A549 (cell line): ENCODE data around the gene NADSYN1.

Experiments
- TF ChIP-seq, protein P1 (sequence below): fragments of 450-650 bp; IDR thresholded peaks from 2 replicates; pipeline ENCODE4 v1.6.1; 2014; ENCODE audit warnings: antibody characterized with exemption
- TF ChIP-seq, protein P2 (sequence below): fragments of >200 bp; sonication (Bioruptor Twin); formaldehyde crosslinking; IDR thresholded peaks from 3 replicates; pipeline ENCODE4 v1.5.1; 2016

DNA sequence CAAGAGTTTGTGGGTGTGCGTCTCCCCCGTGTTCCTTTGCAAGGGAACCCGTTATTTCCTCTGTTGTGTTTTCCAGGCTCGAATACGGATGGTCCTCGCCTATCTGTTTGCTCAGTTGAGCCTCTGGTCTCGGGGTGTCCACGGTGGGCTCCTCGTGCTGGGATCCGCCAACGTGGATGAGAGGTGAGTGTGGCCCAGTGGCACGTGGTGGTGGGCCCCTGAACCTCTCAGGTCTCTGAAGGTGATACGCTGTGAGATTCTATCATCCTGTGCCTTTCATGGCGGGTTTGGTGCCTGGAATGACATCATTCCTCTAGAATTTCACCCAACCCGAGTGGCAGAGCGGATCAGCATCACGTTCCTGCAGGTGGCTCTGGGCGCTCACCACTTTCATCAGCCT lies 32.5 kb downstream of the NADSYN1 start:
- TF ChIP-seq, protein P1, sequence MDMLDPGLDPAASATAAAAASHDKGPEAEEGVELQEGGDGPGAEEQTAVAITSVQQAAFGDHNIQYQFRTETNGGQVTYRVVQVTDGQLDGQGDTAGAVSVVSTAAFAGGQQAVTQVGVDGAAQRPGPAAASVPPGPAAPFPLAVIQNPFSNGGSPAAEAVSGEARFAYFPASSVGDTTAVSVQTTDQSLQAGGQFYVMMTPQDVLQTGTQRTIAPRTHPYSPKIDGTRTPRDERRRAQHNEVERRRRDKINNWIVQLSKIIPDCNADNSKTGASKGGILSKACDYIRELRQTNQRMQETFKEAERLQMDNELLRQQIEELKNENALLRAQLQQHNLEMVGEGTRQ = no peak
- TF ChIP-seq, protein P2, sequence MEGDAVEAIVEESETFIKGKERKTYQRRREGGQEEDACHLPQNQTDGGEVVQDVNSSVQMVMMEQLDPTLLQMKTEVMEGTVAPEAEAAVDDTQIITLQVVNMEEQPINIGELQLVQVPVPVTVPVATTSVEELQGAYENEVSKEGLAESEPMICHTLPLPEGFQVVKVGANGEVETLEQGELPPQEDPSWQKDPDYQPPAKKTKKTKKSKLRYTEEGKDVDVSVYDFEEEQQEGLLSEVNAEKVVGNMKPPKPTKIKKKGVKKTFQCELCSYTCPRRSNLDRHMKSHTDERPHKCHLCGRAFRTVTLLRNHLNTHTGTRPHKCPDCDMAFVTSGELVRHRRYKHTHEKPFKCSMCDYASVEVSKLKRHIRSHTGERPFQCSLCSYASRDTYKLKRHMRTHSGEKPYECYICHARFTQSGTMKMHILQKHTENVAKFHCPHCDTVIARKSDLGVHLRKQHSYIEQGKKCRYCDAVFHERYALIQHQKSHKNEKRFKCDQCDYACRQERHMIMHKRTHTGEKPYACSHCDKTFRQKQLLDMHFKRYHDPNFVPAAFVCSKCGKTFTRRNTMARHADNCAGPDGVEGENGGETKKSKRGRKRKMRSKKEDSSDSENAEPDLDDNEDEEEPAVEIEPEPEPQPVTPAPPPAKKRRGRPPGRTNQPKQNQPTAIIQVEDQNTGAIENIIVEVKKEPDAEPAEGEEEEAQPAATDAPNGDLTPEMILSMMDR = no peak
